Globus pallidus (tissue), 1 donor: Measurements from ENCODE around the gene SAMD13.
"Not testable (repeated sequence)": the region's sequence is repeated elsewhere in the genome, so short reads cannot be mapped to it uniquely, and the experiment has no call there.

Experiments
- DNase-seq: peaks from one replicate; pipeline ENCODE4 v3.0.0-alpha.2; 2015; ENCODE audit warnings: low spot score

SAMD13 gene

GRCh38 chr1:84286071-84286470 is 15.4 kb upstream of the SAMD13 start:
- no peak for DNase-seq

DNA sequence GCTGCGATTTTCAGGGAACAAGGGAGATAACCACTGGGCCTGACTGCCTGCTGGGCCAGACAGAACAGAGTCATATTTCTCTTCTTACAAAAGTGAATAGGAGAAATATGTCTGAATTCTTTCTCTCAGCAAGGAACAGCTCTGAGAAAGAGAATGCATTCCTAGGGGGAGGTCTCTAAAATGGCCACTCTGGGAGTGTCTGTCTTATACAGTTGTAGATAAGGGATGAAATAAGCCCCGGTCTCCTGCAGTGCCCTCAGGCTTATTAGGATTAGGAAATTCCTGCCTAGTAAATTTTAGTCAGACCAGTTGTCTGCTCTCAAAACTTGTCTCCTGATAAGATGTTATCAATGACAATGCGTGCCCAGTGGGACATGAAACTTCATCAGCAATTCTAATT is 14.1 kb upstream of the SAMD13 start:
- DNase-seq: not testable (repeated sequence)

GRCh38 chr1:84289169-84289785 is 12.2 kb upstream of the SAMD13 start:
- DNase-seq: no peak

DNA sequence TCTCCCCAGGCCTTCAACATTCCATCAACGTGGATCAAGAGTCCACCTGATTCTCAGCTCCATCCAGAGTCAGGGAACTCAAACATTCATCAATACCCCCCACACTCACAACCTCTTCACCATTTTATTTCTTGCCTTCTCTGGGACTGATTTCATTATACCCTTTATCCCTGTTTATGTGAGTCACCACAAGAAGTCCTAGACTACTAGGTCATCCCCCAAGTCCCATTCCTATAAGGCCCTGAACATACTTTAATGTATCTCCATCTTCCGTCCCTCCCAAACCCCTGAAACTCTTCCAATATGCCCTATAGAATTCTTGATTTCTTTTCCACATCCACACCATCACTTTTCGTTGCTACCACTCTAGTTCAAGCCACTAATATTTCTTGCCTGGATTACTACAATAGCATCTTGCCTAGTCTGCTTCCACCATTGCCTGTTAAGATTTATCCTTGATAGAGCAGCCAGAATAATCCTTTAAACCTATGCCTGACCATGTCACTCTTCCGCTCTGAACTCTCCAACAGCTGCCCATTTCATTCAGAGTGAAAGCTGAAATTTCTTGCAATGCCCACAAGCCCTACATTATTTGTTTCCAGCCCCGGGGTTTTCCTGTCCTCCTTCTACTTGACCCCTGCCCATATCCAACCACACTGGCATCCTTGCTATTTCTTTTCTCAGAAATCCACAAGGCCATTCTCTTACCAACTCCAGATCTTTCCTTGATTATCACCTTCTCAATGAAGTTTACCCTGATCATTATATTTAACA is 9.4 kb upstream of the SAMD13 start:
- no peak for DNase-seq

- no peak for DNase-seq
Measured at GRCh38 chr1:84293766-84294165, 7.7 kb upstream of the SAMD13 start.

- no peak for DNase-seq
Measured at GRCh38 chr1:84294751-84295150, 6.8 kb upstream of the SAMD13 start.

- DNase-seq: peak; percentile 52
Measured at GRCh38 chr1:84297546-84298244, 3.8 kb upstream of the SAMD13 start.

GRCh38 chr1:84298328-84298683 is 3.2 kb upstream of the SAMD13 start:
- DNase-seq: peak; percentile 72

DNA sequence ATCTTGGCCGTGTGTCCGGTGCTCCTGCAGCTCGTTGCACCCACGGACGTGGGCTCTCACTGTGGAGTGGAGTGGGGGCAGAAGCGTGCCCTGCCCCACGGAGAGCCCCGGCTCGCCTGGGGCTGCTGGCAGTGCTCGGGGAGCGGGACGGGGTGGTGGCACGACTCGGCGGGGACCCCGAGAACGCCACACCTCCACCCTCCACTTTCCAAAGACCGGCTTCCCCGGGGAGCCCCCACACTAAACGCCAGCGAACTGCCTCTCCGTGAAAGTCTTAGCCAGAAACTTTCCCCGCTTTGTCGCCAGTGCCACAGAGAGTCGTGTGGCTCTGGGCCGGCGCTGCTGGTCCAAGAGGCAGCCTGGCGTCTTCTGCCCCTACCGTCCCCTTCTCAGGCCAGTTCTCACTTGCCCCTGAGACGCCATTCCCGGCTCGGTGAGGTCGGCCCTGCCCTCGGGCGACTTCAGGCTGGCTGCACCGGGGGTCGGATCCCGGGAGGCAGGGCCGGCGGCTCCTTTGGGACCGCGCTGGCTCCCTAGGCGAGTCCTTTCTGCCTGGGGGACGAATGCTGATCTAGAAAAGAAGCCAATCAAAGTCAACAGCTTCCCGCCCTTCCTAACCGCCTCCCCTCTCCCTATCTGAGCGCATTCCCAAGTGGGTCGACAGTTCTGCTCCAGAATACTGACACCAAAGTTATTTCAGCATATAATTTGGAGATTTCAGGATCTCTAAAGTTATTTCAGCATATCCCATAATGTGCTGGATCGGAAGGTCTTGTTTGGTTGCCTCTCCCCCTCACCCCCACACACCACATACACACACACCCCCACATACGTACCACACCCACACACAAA is 2.6 kb upstream of the SAMD13 start:
- peak; percentile 69 for DNase-seq

- peak; percentile 73 for DNase-seq
Measured at GRCh38 chr1:84299536-84300170, 1.9 kb upstream of the SAMD13 start.

- peak; percentile 53 for DNase-seq
Measured at GRCh38 chr1:84300501-84300900, 1.0 kb upstream of the SAMD13 start.

DNA sequence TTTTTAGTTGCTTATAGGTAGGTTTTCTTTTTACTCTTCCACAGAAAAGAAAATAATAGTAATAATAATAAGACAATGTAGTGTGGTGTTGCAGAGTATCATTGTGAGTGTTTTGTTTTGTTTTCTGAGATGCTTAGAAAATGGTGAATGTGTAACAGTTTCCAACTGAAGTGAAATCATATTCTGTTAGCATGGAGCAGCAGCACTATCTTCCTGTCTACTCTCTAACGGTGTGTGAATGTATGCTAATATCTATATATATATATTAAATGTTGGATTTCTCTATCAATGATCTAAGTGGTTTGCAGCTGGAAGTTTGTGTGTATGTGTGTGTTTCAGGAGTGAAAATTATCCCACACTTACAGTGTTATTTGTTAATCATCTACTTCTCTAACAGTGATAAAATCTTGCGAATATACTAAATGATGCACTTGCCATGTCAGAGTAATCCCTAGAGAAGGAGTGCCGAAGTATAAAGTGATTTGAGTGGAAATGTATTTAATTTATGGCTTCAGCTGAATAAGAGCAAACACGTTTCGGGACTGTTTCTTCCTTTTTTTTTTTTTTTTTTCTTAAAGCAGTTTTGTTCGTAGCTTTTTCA is 377 bp downstream of the SAMD13 start:
- peak; percentile 59 for DNase-seq

DNA sequence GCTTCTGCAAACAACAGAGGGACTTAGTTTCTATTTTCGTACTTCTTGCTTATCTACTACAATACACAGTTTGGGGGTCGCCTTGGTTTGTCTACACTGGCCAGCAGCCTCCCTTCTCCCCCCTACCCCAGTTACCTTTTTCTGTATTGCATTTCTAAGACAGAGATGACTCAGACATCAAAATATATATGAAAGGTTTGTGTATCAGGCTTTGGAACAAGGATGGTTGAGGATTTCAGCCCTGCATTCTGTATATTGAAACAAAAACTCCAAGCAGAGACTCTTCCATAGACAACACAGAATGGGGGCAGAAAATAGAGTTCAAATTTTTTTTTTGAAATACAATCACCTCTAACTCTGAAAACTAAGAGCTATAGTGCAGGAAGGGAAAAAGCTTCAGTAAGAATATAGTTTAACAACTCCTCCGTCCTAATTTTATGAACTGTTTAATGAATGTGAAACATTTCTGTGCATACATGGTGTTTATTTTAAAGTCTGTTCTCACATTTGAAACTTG is 1.9 kb downstream of the SAMD13 start:
- no peak for DNase-seq

- no peak for DNase-seq
Measured at GRCh38 chr1:84307398-84307797, 5.9 kb downstream of the SAMD13 start.

DNA sequence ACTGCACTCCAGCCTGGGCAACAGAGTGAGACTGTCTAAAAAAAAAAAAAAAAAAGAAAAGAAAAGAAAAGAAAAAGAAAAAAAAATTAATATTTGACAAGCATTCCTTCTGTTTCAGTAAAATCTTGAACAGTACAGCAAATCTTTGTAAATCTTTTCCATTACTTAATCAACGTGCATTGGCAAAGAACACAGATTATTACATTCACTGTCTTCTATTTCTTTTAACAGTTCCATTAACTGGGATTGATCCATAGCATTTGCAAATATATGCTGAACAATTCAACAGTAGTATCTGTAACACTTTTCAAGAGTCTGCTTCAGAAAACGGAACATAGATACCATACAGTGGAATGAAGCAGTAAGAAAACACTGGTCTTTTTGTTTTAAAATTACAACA is 9.8 kb downstream of the SAMD13 start:
- no peak for DNase-seq

- DNase-seq: no peak
Measured at GRCh38 chr1:84319662-84320061, 18.2 kb downstream of the SAMD13 start.

GRCh38 chr1:84327830-84328229 is 26.3 kb downstream of the SAMD13 start:
- no peak for DNase-seq

DNA sequence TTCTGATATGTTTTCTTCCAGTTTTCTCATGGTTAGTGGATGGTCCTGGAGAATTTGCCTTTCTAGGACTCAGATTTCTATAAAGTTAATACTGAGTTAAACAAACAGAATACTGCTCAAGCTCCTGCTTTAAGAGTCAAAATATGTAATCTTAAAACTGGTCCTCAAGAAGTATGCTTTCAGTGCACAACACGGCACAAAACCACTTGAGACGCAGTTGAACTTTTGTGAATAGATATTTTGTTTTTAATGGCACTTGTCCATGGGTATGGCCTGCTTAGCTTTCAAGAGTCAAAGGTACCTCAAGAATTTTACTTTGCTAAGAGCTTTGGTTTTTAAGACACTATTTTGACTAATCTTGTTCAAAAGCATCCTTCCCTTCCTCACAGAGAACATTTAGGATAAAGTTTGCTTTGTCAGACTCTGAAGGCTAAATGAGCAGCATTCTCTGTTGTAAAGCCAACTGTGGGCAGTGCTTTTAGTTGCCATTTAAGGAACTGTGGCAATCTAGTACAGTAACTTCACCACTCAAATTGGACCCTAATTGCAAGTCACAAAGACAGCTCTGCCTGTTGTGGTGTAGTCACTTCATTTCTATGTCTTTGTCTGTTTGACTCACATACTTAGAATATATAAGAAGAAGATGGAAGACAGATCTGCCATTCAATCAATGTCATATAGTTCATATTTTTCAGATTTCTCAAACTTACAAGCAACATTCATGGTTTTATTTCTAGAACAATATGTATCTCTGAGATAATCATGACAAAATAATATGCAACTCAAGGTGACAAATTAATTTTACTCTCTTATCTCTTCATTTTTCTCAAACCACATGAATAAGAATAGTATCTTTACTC is 28.8 kb downstream of the SAMD13 start:
- no peak for DNase-seq

DNA sequence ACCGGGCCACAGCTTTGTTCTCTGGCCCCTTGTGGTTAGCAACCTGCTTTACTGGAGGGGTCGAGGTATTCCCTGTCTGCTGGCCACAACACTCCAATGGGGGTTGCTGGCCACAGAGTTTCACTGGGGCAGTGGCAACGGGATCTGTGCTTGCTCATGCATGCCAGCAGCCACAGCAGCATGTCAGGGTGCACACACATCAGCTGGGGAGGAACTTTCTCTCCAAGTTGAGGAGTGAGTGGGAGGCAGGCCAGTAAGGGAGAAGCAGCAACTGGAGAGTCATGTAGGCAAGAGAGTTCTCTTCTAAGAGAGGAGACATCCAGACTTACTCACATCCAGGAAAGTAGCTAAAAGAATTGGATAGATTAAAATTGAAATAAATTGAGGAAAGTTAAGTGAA is 38.0 kb downstream of the SAMD13 start:
- DNase-seq: no peak

DNA sequence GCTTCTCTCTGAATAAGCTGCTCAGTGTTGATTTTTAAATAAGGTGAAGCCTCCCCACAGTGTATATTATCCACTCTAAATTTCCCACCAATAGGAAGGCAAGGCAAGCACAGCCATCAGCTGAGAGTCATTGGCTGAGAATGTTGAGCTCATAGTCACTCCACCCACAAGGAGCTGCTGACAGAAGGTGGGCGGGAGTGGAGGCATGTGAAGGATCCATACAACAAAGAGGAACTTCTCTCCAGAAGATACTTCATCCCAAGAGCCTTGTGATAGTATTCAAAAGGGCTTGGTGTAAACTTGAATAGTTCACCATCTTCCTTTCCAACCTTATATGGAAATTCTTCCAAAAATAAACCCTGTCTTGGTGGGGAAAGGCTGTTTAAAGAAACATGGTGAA is 42.8 kb downstream of the SAMD13 start:
- no peak for DNase-seq
